Activated CD8-positive, alpha-beta memory T cell treated with anti-CD3 and anti-CD28 coated beads for 1 hour (primary cell): ENCODE results near the gene TRPM5.

Experiments used
- DNase-seq, 2 donors: peaks; one replicate each; pipeline ENCODE4 v3.0.0-alpha.2; 2020; ENCODE audit warnings: low read depth in 1 of 2; ENCODE audit errors: extremely low read depth in 1 of 2

TRPM5 gene

GRCh38 chr11:2437516-2437915, 6.8 kb downstream of the TRPM5 start:
- DNase-seq = no peak

DNA sequence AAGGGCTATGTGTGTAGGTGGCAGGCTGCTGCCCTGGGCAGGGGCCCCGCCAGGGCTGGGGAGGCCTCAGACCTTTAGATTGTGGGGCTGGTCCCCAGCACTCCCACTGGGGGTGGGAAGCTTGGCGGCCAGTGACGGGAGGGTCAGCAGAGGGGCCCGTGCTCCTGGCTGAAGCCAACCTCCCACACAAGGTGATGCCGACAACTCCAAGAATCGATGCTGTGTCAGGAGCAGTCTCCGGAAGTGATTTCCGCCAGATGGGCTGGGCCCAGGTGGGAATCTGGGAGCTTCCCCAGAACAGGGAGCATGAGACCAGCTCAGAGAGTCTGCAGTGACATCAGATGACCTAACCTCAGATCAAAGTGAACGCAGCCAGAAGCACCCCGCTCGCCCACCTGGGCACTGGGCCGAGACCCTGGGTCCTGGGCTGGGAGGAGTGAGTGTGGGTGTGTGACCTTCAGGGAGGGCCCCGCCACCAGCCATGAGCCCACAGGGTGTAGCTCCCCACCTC, 7.7 kb downstream of the TRPM5 start:
- no peak for DNase-seq

- DNase-seq = no peak
Measured at GRCh38 chr11:2436013-2436520, 8.2 kb downstream of the TRPM5 start.

GRCh38 chr11:2435288-2436012, 8.9 kb downstream of the TRPM5 start:
- no peak for DNase-seq

- DNase-seq = no peak
Measured at GRCh38 chr11:2434506-2435255, 9.6 kb downstream of the TRPM5 start.

DNA sequence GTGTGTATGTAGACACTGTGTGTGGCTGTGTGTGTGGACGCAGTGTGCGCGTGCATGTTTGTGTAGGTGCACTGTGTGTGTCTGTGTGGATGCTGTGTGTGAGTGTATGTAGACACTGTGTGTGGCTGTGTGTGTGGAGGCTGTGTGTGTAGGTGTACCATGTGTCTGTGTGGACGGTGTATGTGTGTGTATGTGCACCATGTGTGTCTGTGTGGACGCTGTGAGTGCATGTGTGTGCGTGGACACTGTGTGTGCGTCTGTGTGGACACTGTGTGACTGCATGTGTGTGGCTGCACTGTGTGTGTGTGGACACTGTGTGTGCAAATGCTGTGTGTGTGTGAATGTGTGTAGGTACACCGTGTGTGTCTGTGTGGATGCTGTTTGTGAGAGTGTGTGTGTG, 10.3 kb downstream of the TRPM5 start:
- no peak for DNase-seq

- no peak for DNase-seq
Measured at GRCh38 chr11:2433106-2433925, 11.0 kb downstream of the TRPM5 start.

- DNase-seq = no peak
Measured at GRCh38 chr11:2432628-2433071, 11.7 kb downstream of the TRPM5 start.

GRCh38 chr11:2432171-2432621, 12.1 kb downstream of the TRPM5 start:
- no peak for DNase-seq

GRCh38 chr11:2431395-2431794, 12.9 kb downstream of the TRPM5 start:
- no peak for DNase-seq

GRCh38 chr11:2428322-2428795, 16.0 kb downstream of the TRPM5 start:
- DNase-seq = peak; percentile 74 to 85

GRCh38 chr11:2427721-2428321, 16.5 kb downstream of the TRPM5 start:
- no peak for DNase-seq

- DNase-seq = no peak
Measured at GRCh38 chr11:2426826-2427521, 17.3 kb downstream of the TRPM5 start.

- no peak for DNase-seq
Measured at GRCh38 chr11:2426221-2426620, 18.1 kb downstream of the TRPM5 start.

GRCh38 chr11:2425506-2425905, 18.8 kb downstream of the TRPM5 start:
- DNase-seq = no peak

- no peak for DNase-seq
Measured at GRCh38 chr11:2424811-2425495, 19.4 kb downstream of the TRPM5 start.

GRCh38 chr11:2423157-2424025, 20.9 kb downstream of the TRPM5 start:
- DNase-seq = no peak

GRCh38 chr11:2422461-2423156, 21.7 kb downstream of the TRPM5 start:
- no peak for DNase-seq
